ENCODE results near the gene CLSTN1.
"Not testable (repeated sequence)": the region's sequence is repeated elsewhere in the genome, so short reads cannot be mapped to it uniquely, and the experiment has no call there.

Gene CLSTN1

GRCh38 chr1:9718006-9718680, 105.6 kb downstream of the CLSTN1 start:
- no peak for TF ChIP-seq CTCF (IDR thresholded peaks at IDR 0.05; ENCODE audit: low read depth, low read length)
- no peaks in the 10 kb centered on the region for H3K9me3 ChIP-seq
- no peak for DNase-seq
- no peaks in the 10 kb centered on the region for H3K27me3 ChIP-seq
- H3K36me3 ChIP-seq = no peaks in the 10 kb centered on the region
- no peak overlapping the region for H3K4me3 ChIP-seq (ENCODE audit: low read depth, low read length)
- H3K4me1 ChIP-seq = no peaks in the 10 kb centered on the region

GRCh38 chr1:9717193-9718005, 106.4 kb downstream of the CLSTN1 start:
- Histone ChIP-seq H3K36me3 (no peaks in the 10 kb centered on the region), H3K4me3 (ENCODE audit: low read depth, low read length) (no peak overlapping the region), H3K9me3 (no peaks in the 10 kb centered on the region), H3K27me3 (no peaks in the 10 kb centered on the region), H3K4me1 (no peaks in the 10 kb centered on the region)
- no peak for TF ChIP-seq CTCF (IDR thresholded peaks at IDR 0.05; ENCODE audit: low read depth, low read length)
- no peak for DNase-seq

- DNase-seq = no peak
- no peaks in the 10 kb centered on the region for H3K4me1 ChIP-seq
- no peak for TF ChIP-seq CTCF (IDR thresholded peaks at IDR 0.05; ENCODE audit: low read depth, low read length)
- no peaks in the 10 kb centered on the region for H3K27me3 ChIP-seq
- no peaks in the 10 kb centered on the region for H3K36me3 ChIP-seq
- no peak overlapping the region for H3K4me3 ChIP-seq (ENCODE audit: low read depth, low read length)
- H3K9me3 ChIP-seq = no peaks in the 10 kb centered on the region
These were observed 107.2 kb downstream of the CLSTN1 start for GRCh38 chr1:9716404-9717192.

GRCh38 chr1:9715536-9716226, 108.1 kb downstream of the CLSTN1 start:
- H3K4me3 ChIP-seq (ENCODE audit: low read depth, low read length) = no peak overlapping the region
- no peak for DNase-seq
- no peaks in the 10 kb centered on the region for H3K4me1 ChIP-seq
- H3K36me3 ChIP-seq = no peaks in the 10 kb centered on the region
- no peaks in the 10 kb centered on the region for H3K27me3 ChIP-seq
- no peak for TF ChIP-seq CTCF (IDR thresholded peaks at IDR 0.05; ENCODE audit: low read depth, low read length)
- H3K9me3 ChIP-seq = no peaks in the 10 kb centered on the region

- no peaks in the 10 kb centered on the region for H3K36me3 ChIP-seq
- DNase-seq = no peak
- TF ChIP-seq CTCF (IDR thresholded peaks at IDR 0.05; ENCODE audit: low read depth, low read length) = no peak
- H3K4me1 ChIP-seq = no peaks in the 10 kb centered on the region
- no peaks in the 10 kb centered on the region for H3K27me3 ChIP-seq
- no peak overlapping the region for H3K4me3 ChIP-seq (ENCODE audit: low read depth, low read length)
- H3K9me3 ChIP-seq = no peaks in the 10 kb centered on the region
These were observed 109.5 kb downstream of the CLSTN1 start for GRCh38 chr1:9714257-9714718.

- H3K36me3 ChIP-seq; H3K4me3 ChIP-seq (ENCODE audit: low read depth, low read length); H3K4me1 ChIP-seq; H3K9me3 ChIP-seq; H3K27me3 ChIP-seq; DNase-seq: not testable (repeated sequence)
These were observed 111.0 kb downstream of the CLSTN1 start for GRCh38 chr1:9712767-9713166.
